Measurements from ENCODE around the gene ANTKMT.
"Not testable (repeated sequence)": the region's sequence is repeated elsewhere in the genome, so short reads cannot be mapped to it uniquely, and the experiment has no call there.

Gene ANTKMT

GRCh38 chr16:681746-682427 is 39.1 kb upstream of the ANTKMT start:
- no peak for DNase-seq

GRCh38 chr16:682493-683395 is 38.2 kb upstream of the ANTKMT start:
- no peak for DNase-seq

- no peak for DNase-seq
These were observed 37.4 kb upstream of the ANTKMT start for GRCh38 chr16:683396-684070.

- DNase-seq, result peak; percentile 98
These were observed 36.7 kb upstream of the ANTKMT start, which contains the start of gene JMJD8 for GRCh38 chr16:684071-684794. TSS of gene JMJD8 (minus strand) at chr16:684334. CDS start at chr16:684319, 15 bp downstream.

- DNase-seq, result no peak
These were observed 35.8 kb upstream of the ANTKMT start for GRCh38 chr16:684961-685696.

GRCh38 chr16:685967-686366 is 35.0 kb upstream of the ANTKMT start:
- no peak for DNase-seq

- no peak for DNase-seq
These were observed 34.3 kb upstream of the ANTKMT start for GRCh38 chr16:686459-687260.

GRCh38 chr16:687499-687898 is 33.4 kb upstream of the ANTKMT start:
- no peak for DNase-seq

GRCh38 chr16:689175-689897 is 31.6 kb upstream of the ANTKMT start:
- DNase-seq, result no peak

GRCh38 chr16:691242-691641 is 29.7 kb upstream of the ANTKMT start:
- DNase-seq, result not testable (repeated sequence)

- DNase-seq, result no peak
These were observed 28.4 kb upstream of the ANTKMT start for GRCh38 chr16:692356-693108.

GRCh38 chr16:693364-693763 is 27.6 kb upstream of the ANTKMT start:
- DNase-seq, result no peak

GRCh38 chr16:693766-694165 is 27.2 kb upstream of the ANTKMT start:
- DNase-seq, result peak; percentile 31

- DNase-seq, result no peak
These were observed 26.6 kb upstream of the ANTKMT start for GRCh38 chr16:694187-694862.

- no peak for DNase-seq
These were observed 26.0 kb upstream of the ANTKMT start for GRCh38 chr16:694863-695354.

- peak; percentile 50 for DNase-seq
These were observed 25.4 kb upstream of the ANTKMT start for GRCh38 chr16:695355-696089.

GRCh38 chr16:698911-699671 is 21.9 kb upstream of the ANTKMT start:
- no peak for DNase-seq
